OCI-LY3 (cell line): ENCODE measurements around the gene AKAP12.
A peak's percentile ranks its signal among the peaks of the same experiment; 100 is the strongest.

ENCODE experiments used
- H2AFZ ChIP-seq: fragments of 200-600, 300-600 bp; shearing (Covaris generic); 2 replicates; pipeline ENCODE4 v1.6.0; 2014; ENCODE audit warnings: antibody characterized with exemption, low read depth, low read length
- H3K27ac ChIP-seq: fragments of 200-600, 300-600 bp; sonication (generic); 2 replicates; pipeline ENCODE4 v1.5.1; 2014; ENCODE audit warnings: mild to moderate bottlenecking, low read length, moderate library complexity, mixed read lengths
- H3K27me3 ChIP-seq: fragments of 200-600, 300-600 bp; sonication (generic); 2 replicates; pipeline ENCODE4 v1.6.1; 2014; ENCODE audit warnings: low read depth, low read length, mixed read lengths
- H3K36me3 ChIP-seq: fragments of 200-600, 300-600 bp; sonication (generic); replicated peaks from 2 replicates; pipeline ENCODE3; 2014; ENCODE audit warnings: low read depth, low read length, mixed read lengths
- H3K4me1 ChIP-seq: fragments of 300-600, 200-600 bp; sonication (generic); 2 replicates; pipeline ENCODE4 v1.6.1; 2014; ENCODE audit warnings: low read length, mixed read lengths
- H3K4me2 ChIP-seq: fragments of 200-600, 300-600 bp; sonication (generic); 2 replicates; pipeline ENCODE4 v1.6.1; 2014; ENCODE audit warnings: low read length, mixed read lengths
- H3K4me3 ChIP-seq: fragments of 300-600, 200-600 bp; sonication (generic); 2 replicates; pipeline ENCODE4 v1.5.1; 2014; ENCODE audit warnings: antibody characterized with exemption, mild to moderate bottlenecking, low read length, moderate library complexity
- H3K79me2 ChIP-seq: fragments of 300-600, 200-600 bp; shearing (Covaris generic); 2 replicates; pipeline ENCODE4 v1.6.1; 2014; ENCODE audit warnings: mild to moderate bottlenecking, low read length, mixed read lengths
- H3K9ac ChIP-seq: fragments of 300-600, 200-600 bp; shearing (Covaris generic); 2 replicates; pipeline ENCODE4 v1.6.0; 2014; ENCODE audit warnings: mild to moderate bottlenecking, low read length, moderate library complexity
- H3K9me3 ChIP-seq: fragments of 200-600, 300-600 bp; shearing (Covaris generic); 2 replicates; pipeline ENCODE4 v1.6.1; 2014; ENCODE audit warnings: low read length, mixed read lengths; ENCODE audit not compliant: insufficient read depth
- H4K20me1 ChIP-seq: fragments of 200-600, 300-600 bp; sonication (generic); 2 replicates; pipeline ENCODE4 v1.6.1; 2016; ENCODE audit warnings: low read length, mixed read lengths; ENCODE audit not compliant: insufficient read depth
- EZH2phosphoT487 ChIP-seq: fragments of 200-600 bp; shearing (Covaris generic); IDR thresholded peaks from 2 replicates; pipeline ENCODE4 v1.6.1; 2018; ENCODE audit warnings: antibody characterized with exemption, mixed run types, low read depth
- TF ChIP-seq, protein P1 (sequence below): fragments of 200-600, 300-600 bp; sonication (generic); IDR thresholded peaks from 2 replicates; pipeline ENCODE4 v1.5.1; 2014; ENCODE audit warnings: antibody characterized with exemption, low read length, low read depth

AKAP12 gene

DNA sequence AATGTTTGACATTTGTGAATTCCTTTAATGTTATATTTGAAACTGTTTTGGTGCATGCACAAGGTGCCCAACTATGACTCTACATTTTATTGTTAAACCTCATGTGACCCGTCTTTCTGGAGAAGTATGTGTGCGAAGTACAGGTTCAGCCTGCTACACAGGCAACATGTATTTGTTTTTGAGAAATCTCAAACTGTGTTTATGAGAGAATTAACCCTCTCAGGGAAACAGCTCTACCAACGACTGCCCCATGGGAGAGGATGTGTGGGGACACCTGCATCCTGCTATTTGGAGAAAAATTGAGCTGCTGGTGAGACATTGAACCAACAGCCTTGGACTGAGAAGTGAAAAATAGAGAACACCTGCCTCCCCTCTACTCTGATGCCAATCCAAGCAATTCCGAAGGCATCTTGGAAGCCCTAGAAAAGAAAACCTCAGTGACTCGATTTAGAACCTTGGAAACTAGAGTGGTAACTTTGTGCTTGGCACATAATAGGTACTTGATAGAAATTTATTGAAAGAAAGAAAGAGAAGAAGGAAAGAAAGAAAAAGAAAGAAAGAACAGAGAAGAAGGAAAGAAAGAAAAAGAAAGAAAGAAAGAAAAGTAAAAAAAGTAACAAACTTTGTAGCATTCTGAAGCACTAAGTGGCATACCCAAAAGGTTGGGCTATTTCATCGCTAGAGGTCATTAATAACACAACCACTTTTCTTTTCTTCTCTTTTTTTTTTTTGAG, 2.9 kb upstream of the AKAP12 start:
- H3K27ac ChIP-seq = no peak overlapping the region
- no peaks in the 10 kb centered on the region for H3K9me3 ChIP-seq
- no peaks in the 10 kb centered on the region for H4K20me1 ChIP-seq
- no peaks in the 10 kb centered on the region for H3K27me3 ChIP-seq
- no peak overlapping the region for H3K4me2 ChIP-seq
- no peak overlapping the region for H2AFZ ChIP-seq
- H3K79me2 ChIP-seq = peaks cover 11% of the 10 kb centered on the region
- no peak overlapping the region for H3K9ac ChIP-seq
- peaks cover 9% of the 10 kb centered on the region; the same call in 1 of the 2 replicates for H3K4me1 ChIP-seq
- no peaks in the 10 kb centered on the region for H3K36me3 ChIP-seq
- H3K4me3 ChIP-seq = no peak overlapping the region
- no peak for TF ChIP-seq EZH2phosphoT487
- TF ChIP-seq, protein P1, sequence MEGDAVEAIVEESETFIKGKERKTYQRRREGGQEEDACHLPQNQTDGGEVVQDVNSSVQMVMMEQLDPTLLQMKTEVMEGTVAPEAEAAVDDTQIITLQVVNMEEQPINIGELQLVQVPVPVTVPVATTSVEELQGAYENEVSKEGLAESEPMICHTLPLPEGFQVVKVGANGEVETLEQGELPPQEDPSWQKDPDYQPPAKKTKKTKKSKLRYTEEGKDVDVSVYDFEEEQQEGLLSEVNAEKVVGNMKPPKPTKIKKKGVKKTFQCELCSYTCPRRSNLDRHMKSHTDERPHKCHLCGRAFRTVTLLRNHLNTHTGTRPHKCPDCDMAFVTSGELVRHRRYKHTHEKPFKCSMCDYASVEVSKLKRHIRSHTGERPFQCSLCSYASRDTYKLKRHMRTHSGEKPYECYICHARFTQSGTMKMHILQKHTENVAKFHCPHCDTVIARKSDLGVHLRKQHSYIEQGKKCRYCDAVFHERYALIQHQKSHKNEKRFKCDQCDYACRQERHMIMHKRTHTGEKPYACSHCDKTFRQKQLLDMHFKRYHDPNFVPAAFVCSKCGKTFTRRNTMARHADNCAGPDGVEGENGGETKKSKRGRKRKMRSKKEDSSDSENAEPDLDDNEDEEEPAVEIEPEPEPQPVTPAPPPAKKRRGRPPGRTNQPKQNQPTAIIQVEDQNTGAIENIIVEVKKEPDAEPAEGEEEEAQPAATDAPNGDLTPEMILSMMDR = no peak

DNA sequence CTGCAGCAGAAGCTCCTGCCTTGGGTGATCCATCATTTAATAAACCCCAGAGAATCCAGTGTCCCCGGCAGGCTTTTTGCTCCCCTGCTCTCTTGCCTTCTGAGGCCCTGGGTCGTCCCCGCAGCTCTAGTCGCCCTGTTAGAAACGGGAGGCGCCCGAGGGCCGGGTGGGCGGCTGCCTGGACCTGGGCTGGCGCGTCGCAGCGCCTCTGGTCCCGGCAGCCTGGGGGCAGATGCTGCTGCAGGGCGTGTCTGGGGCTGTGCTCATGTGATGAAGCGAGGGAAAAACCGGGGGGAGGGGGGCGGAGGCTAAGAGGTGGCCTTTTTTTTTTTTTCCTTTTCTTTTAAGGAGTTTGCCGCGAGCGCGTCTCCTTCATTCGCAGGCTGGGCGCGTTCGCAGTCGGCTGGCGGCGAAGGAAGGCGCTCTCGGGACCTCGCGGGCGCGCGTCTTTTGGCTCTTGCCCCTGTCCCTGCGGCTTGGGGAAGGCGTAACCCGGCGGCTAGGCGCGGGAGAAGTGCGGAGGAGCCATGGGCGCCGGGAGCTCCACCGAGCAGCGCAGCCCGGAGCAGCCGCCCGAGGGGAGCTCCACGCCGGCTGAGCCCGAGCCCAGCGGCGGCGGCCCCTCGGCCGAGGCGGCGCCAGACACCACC, 394 bp downstream of the AKAP12 start:
- H3K27me3 ChIP-seq = no peaks in the 10 kb centered on the region
- H3K36me3 ChIP-seq = no peaks in the 10 kb centered on the region
- peaks cover 10% of the 10 kb centered on the region; the same call in 1 of the 2 replicates for H3K4me1 ChIP-seq
- peak overlapping the region; percentile 51 for H3K27ac ChIP-seq
- no peaks in the 10 kb centered on the region; the same call in 1 of the 2 replicates for H4K20me1 ChIP-seq
- TF ChIP-seq, protein P1 = peak; percentile 17; the same call in 1 of the 2 replicates
- no peak for TF ChIP-seq EZH2phosphoT487
- H3K9me3 ChIP-seq = no peaks in the 10 kb centered on the region
- H2AFZ ChIP-seq = peak overlapping the region; percentile 47; the same call in 1 of the 2 replicates
- H3K4me2 ChIP-seq = peak overlapping the region; percentile 83
- peak overlapping the region; percentile 86 for H3K4me3 ChIP-seq
- H3K9ac ChIP-seq = peak overlapping the region; percentile 71
- peaks cover 31% of the 10 kb centered on the region for H3K79me2 ChIP-seq

DNA sequence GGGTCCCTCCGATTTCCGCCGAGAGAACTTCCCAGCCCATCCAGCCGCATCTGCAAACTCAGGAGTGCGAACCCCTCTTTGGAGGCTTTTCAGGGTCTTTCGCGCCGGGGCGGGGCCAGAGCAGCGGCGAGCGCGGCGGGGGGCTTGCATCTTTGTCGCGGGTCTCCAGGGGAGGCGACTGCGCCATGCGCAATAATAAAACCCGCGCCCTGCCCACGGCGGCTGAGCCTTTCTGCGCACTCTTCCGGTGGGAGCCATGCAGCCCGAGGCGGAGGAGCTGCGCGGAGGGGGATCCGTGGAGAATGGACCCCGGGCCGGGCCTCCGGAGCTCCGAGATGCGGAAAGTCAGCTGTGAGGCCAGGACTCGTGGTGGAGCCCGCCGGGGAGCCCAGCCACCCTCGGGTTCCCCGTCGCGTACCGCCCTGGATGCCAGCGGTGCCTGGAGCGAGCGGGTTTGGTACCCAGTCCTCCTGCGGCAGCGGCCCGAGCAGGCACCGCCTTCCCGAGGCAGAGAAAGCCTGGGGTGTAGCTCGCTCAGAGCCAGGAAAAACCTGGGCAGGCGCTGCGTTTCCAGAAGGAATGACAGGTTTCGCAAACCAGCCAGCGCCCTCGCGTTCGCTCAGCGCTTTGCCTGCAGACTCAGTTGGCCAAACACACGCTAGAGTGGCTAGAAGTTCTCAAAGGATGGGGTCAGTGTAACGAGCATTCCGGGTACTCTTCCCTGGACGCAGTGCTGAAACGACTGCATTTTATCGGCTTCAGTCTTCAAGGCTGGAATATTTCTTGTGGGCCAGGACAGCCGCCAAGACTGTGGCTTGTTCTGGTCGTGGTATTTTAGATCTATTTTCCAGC, 1.2 kb downstream of the AKAP12 start:
- Histone ChIP-seq H2AFZ (peak overlapping the region; percentile 41), H3K9me3 (no peaks in the 10 kb centered on the region), H4K20me1 (no peaks in the 10 kb centered on the region; the same call in 1 of the 2 replicates), H3K79me2 (peaks cover 31% of the 10 kb centered on the region), H3K4me3 (peak overlapping the region; percentile 86), H3K4me2 (peak overlapping the region; percentile 86), H3K36me3 (no peaks in the 10 kb centered on the region), H3K27ac (no peak overlapping the region), H3K9ac (peak overlapping the region; percentile 71), H3K4me1 (peaks cover 10% of the 10 kb centered on the region; the same call in 1 of the 2 replicates), H3K27me3 (no peaks in the 10 kb centered on the region)
- TF ChIP-seq, protein P1 = no peak
- TF ChIP-seq EZH2phosphoT487 = no peak
